ENCODE results near the gene RASAL1. TPM values are rescaled to one million over a fixed set of nuclear protein-coding genes. Genes with fewer than 3 reads are reported as not detected.

RASAL1 gene
- total RNA-seq, 4 donors from 2014 or later = not detected

GRCh38 chr12:113152835-113153814 is 17.6 kb upstream of the RASAL1 start:
- TF ChIP-seq, protein P1, sequence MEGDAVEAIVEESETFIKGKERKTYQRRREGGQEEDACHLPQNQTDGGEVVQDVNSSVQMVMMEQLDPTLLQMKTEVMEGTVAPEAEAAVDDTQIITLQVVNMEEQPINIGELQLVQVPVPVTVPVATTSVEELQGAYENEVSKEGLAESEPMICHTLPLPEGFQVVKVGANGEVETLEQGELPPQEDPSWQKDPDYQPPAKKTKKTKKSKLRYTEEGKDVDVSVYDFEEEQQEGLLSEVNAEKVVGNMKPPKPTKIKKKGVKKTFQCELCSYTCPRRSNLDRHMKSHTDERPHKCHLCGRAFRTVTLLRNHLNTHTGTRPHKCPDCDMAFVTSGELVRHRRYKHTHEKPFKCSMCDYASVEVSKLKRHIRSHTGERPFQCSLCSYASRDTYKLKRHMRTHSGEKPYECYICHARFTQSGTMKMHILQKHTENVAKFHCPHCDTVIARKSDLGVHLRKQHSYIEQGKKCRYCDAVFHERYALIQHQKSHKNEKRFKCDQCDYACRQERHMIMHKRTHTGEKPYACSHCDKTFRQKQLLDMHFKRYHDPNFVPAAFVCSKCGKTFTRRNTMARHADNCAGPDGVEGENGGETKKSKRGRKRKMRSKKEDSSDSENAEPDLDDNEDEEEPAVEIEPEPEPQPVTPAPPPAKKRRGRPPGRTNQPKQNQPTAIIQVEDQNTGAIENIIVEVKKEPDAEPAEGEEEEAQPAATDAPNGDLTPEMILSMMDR (IDR thresholded peaks at IDR 0.05; ENCODE audit: low read depth) = no peak

DNA sequence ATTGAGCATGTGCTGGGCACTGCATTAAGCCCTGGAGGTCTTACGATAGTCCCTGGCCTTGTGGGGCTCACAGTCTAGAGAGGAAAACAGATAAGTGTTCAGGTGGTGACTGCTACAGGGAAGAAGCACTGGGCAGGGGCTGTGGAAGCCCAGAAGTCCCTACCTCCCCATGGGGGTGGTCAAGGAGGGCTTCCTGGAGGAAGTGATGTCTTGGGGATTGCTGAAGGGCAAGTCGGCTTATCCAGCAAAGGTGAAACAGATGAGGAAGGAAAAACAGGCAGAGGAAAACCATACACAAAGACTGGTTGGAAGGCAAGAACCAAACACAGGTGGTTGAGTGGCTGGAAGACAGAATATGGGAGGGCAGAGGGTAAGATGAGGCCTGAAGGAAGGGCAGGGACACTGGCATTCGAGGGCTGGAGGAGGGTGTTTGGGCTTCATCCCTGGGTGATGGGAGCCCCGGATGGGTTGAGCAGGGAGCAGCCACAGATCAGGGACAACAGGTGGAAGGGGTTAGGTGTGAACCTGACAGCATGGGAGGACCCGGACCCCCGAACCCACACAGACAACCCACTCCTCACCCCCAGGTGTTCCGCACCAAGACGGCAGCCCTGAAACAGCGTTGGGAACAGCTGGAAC is 16.8 kb upstream of the RASAL1 start:
- TF ChIP-seq, protein P1 (IDR thresholded peaks at IDR 0.05; ENCODE audit: low read depth) = no peak

DNA sequence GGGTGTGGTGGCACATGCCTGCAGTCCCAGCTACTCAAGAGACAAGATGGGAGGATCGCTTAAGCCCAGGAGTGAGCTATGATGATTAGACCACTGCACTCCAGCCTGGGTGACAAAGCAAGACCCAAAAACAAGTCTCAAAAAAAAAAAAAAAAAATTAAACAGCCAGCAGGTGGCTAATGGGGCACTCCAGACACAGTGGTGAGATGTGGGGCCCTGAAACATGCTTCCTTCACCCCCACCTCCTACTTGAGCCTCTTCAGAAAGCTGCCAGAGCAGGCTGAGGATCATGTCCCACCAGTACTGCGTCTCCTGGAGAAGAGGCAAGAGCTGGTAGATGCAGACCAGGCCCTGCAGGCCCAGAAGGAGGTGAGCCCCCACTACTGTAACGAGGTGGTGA is 16.1 kb upstream of the RASAL1 start:
- TF ChIP-seq, protein P1 (IDR thresholded peaks at IDR 0.05; ENCODE audit: low read depth) = no peak

DNA sequence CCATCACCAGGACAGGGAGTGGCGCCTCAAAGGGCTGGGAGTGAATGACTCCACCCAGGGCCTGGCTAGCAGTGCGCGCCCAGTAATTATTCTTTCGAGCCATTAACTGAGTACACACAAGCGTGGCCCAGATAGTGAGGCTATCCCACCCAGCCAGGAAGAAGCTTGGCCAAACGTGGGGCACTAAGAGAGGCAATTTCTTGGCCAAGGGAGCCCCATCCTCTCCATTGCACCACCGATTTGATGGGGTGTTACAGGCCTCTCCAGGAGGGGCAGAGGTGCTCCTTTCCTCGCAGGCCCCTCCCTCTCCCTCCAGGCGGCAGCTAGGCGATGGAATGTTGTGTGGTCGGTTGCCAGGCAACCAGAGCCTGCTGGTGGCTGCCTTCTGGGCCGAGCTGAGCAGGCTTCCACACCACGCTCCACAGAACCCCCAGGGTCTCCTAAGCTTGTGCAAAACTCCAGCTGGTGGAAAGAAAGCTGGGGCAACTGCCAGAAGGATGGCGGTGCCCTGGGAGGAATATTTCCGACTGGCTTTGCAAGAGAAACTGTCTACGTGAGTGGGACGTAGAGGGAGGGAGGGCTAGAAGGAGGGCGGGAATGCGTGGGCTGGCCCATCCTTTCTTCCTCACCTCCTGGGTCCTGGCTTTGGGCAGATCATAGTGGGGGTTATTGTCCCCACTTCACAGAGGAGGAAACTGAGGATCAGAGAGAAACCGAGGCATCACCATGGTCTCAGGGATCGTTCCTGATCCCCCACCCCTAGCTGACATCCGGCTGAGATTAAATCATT is 14.0 kb upstream of the RASAL1 start, which contains the start of gene CFAP73:
Gene CFAP73, plus strand, starts transcription at position 364 of the 790 bp plus-strand sequence. Its CDS starts 134 bp downstream, at position 498.
- TF ChIP-seq, protein P1 (IDR thresholded peaks at IDR 0.05; ENCODE audit: low read depth) = no peak

GRCh38 chr12:113146999-113147398 is 11.4 kb upstream of the RASAL1 start:
- TF ChIP-seq, protein P1 (IDR thresholded peaks at IDR 0.05; ENCODE audit: low read depth) = no peak

- TF ChIP-seq, protein P1 (IDR thresholded peaks at IDR 0.05; ENCODE audit: low read depth) = no peak
These were observed 10.4 kb upstream of the RASAL1 start for GRCh38 chr12:113145720-113146551.
